ENCODE results near the gene FCN1.

- TF ChIP-seq CTCF (IDR thresholded peaks at IDR 0.05; ENCODE audit: low read depth, low read length) (no peak), POLR2A (IDR thresholded peaks at IDR 0.05; ENCODE audit: extremely low read depth, insufficient read length) (no peak), MAX (IDR thresholded peaks at IDR 0.05; ENCODE audit: low read depth, low read length) (no peak)
Observed at GRCh38 chr9:134913041-134913712, 4.5 kb downstream of the FCN1 start.

Data from NB4 (cell line).